Stimulated activated CD4-positive, alpha-beta T cell treated with anti-CD3 and anti-CD28 coated beads, TNF-alpha, amount 100 ng/mL, for 48 hours (primary cell): ENCODE results near the gene ADARB1.

Experiments
- DNase-seq, 3 donors: peaks; one replicate each; pipeline ENCODE4 v3.0.0-alpha.2; 2020; ENCODE audit warnings: low read depth in 3 of 3

The ADARB1 gene

GRCh38 chr21:45168522-45168921 is 94.1 kb downstream of the ADARB1 start:
- no peak for DNase-seq

- no peak for DNase-seq
Measured at GRCh38 chr21:45169001-45169400, 94.6 kb downstream of the ADARB1 start.

GRCh38 chr21:45169682-45170081 is 95.3 kb downstream of the ADARB1 start:
- DNase-seq = no peak

- DNase-seq = no peak
Measured at GRCh38 chr21:45170987-45171386, 96.6 kb downstream of the ADARB1 start.

- no peak for DNase-seq
Measured at GRCh38 chr21:45172420-45172819, 98.0 kb downstream of the ADARB1 start.

GRCh38 chr21:45175326-45176095 is 101.1 kb downstream of the ADARB1 start:
- DNase-seq = no peak

- no peak for DNase-seq
Measured at GRCh38 chr21:45176141-45176540, 101.8 kb downstream of the ADARB1 start.

GRCh38 chr21:45177039-45177438 is 102.7 kb downstream of the ADARB1 start:
- no peak for DNase-seq

GRCh38 chr21:45178070-45178608 is 103.8 kb downstream of the ADARB1 start:
- no peak for DNase-seq

- DNase-seq = no peak
Measured at GRCh38 chr21:45178971-45179370, 104.6 kb downstream of the ADARB1 start.

GRCh38 chr21:45179568-45180245 is 105.3 kb downstream of the ADARB1 start:
- DNase-seq = no peak

GRCh38 chr21:45180246-45180599 is 105.8 kb downstream of the ADARB1 start:
- no peak for DNase-seq

GRCh38 chr21:45182958-45183357 is 108.6 kb downstream of the ADARB1 start:
- DNase-seq = no peak

GRCh38 chr21:45183852-45184251 is 109.5 kb downstream of the ADARB1 start:
- no peak for DNase-seq

- DNase-seq = no peak
Measured at GRCh38 chr21:45184869-45185268, 110.5 kb downstream of the ADARB1 start.

GRCh38 chr21:45186709-45187108 is 112.3 kb downstream of the ADARB1 start:
- DNase-seq = no peak

GRCh38 chr21:45187646-45188045 is 113.3 kb downstream of the ADARB1 start:
- DNase-seq = no peak

GRCh38 chr21:45190013-45190412 is 115.6 kb downstream of the ADARB1 start:
- no peak for DNase-seq

GRCh38 chr21:45192332-45192731 is 118.0 kb downstream of the ADARB1 start:
- DNase-seq = no peak

GRCh38 chr21:45196620-45197019 is 122.2 kb downstream of the ADARB1 start:
- DNase-seq = no peak

- DNase-seq = no peak
Measured at GRCh38 chr21:45199201-45199600, 124.8 kb downstream of the ADARB1 start.

- DNase-seq = no peak
Measured at GRCh38 chr21:45200031-45200430, 125.7 kb downstream of the ADARB1 start.
